ENCODE results near the gene LUZP2.

Gene LUZP2

DNA sequence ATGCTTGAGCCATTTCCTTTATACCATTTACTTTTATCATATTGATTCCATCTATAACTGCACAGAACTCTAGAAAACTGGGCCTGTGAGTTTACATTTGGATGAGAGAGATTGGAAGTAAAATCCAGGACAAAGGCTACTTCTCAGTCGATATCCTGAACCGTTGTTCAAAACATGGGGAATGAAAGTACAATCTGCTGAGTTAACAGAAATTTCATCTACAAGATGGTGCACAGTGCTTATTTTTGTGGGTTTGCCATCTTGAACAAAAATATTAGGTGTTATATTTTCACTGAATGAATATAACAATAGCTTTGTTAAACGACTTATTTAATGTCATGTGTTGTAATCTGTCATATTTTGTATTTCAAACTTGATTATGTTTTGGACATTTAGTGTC lies 622.6 kb downstream of the LUZP2 start:
- no peak for DNase-seq
- Histone ChIP-seq H3K36me3 (replicated peaks; ENCODE audit: insufficient read depth, low read length) (no peaks in the 10 kb centered on the region), H3K4me3 (ENCODE audit: low read length) (no peak overlapping the region)

More for the DNA sequence above, 622.6 kb downstream of the LUZP2 start:
- no peak overlapping the region for H3K9ac ChIP-seq (ENCODE audit: low read length)
- no peaks in the 10 kb centered on the region for H3K4me1 ChIP-seq (ENCODE audit: low read length)
- H4K20me1 ChIP-seq (ENCODE audit: insufficient read depth, low read length), result no peaks in the 10 kb centered on the region
- H2AFZ ChIP-seq (ENCODE audit: low read length), result no peak overlapping the region
- H3K4me2 ChIP-seq (ENCODE audit: low read depth, low read length), result no peak overlapping the region
- H3K27ac ChIP-seq (ENCODE audit: low read length), result no peak overlapping the region
- no peaks in the 10 kb centered on the region for H3K9me2 ChIP-seq (replicated peaks; ENCODE audit: insufficient read depth, low read length)
- H3F3A ChIP-seq (ENCODE audit: insufficient read depth, low read length), result no peaks in the 10 kb centered on the region
- no peaks in the 10 kb centered on the region for H3K79me2 ChIP-seq (ENCODE audit: low read length)
- H3K27me3 ChIP-seq (replicated peaks; ENCODE audit: insufficient read depth, low read length), result no peaks in the 10 kb centered on the region
- H3K9me3 ChIP-seq (replicated peaks; ENCODE audit: insufficient read depth, low read length), result no peaks in the 10 kb centered on the region
- TF ChIP-seq EZH2 (optimal IDR thresholded peaks at IDR 0.05; ENCODE audit: low read depth, low read length) (no peak), CTCF (IDR thresholded peaks at IDR 0.05; ENCODE audit: low read length) (no peak), EZH2phosphoT487 (IDR thresholded peaks at IDR 0.05; ENCODE audit: low read length) (no peak)
